Mucosa of rectum (tissue), 2 donors: ENCODE measurements around the gene SCMH1.

ENCODE experiments used
- H3K27ac ChIP-seq, 2 donors: one replicate each; pipeline ENCODE4 v1.7.0; 2013; ENCODE audit warnings: inconsistent platforms in 2 of 2, low read depth in 2 of 2, low read length in 2 of 2
- H3K27me3 ChIP-seq, 2 donors: one replicate each; pipeline ENCODE4 v1.7.0; 2013; ENCODE audit warnings: low read length in 2 of 2; ENCODE audit not compliant: control insufficient read depth in 2 of 2, insufficient read depth in 2 of 2
- H3K36me3 ChIP-seq, 2 donors: one replicate each; pipeline ENCODE4 v1.7.0; 2013; ENCODE audit warnings: low read length in 2 of 2; ENCODE audit not compliant: control insufficient read depth in 2 of 2, insufficient read depth in 2 of 2
- H3K4me1 ChIP-seq, 2 donors: one replicate each; pipeline ENCODE4 v1.7.0; 2013; ENCODE audit warnings: low read length in 2 of 2, mild to moderate bottlenecking in 1 of 2; ENCODE audit not compliant: control insufficient read depth in 2 of 2, insufficient read depth in 2 of 2
- H3K4me3 ChIP-seq, 2 donors: one replicate each; pipeline ENCODE4 v1.7.0; 2013; ENCODE audit warnings: low read length in 2 of 2
- H3K9ac ChIP-seq, 2 donors: one replicate each; pipeline ENCODE4 v1.7.0; 2013; ENCODE audit warnings: low read length in 2 of 2, low read depth in 1 of 2, mild to moderate bottlenecking in 1 of 2
- H3K9me3 ChIP-seq, 2 donors: one replicate each; pipeline ENCODE4 v1.7.0; 2013; ENCODE audit warnings: low read length in 2 of 2; ENCODE audit not compliant: control insufficient read depth in 2 of 2
- donor health status: healthy.
- donor health status: Normal muscosa, but diverticular disease.

Gene SCMH1

GRCh38 chr1:41108696-41109275 lies 133.3 kb downstream of the SCMH1 start:
- Histone ChIP-seq H3K4me1 (peaks cover 0 to 12% of the 10 kb centered on the region in 2 donors), H3K36me3 (peaks cover 5% of the 10 kb centered on the region in 2 donors), H3K4me3 (no peak overlapping the region), H3K9me3 (no peaks in the 10 kb centered on the region), H3K27me3 (no peaks in the 10 kb centered on the region), H3K27ac (peak overlapping the region; percentile 52 to 59), H3K9ac (no peak overlapping the region)

GRCh38 chr1:41103766-41104165 lies 138.3 kb downstream of the SCMH1 start:
- Histone ChIP-seq H3K4me1 (peaks cover 6 to 14% of the 10 kb centered on the region in 2 donors), H3K9ac (no peak overlapping the region), H3K36me3 (no peaks in the 10 kb centered on the region), H3K9me3 (no peaks in the 10 kb centered on the region), H3K27me3 (no peaks in the 10 kb centered on the region), H3K4me3 (no peak overlapping the region), H3K27ac (no peak overlapping the region)

- Histone ChIP-seq H3K36me3 (no peaks in the 10 kb centered on the region), H3K9me3 (no peaks in the 10 kb centered on the region), H3K27ac (peak overlapping the region in 1 of 2 donors; percentile 9), H3K4me3 (no peak overlapping the region), H3K4me1 (peaks cover 6 to 14% of the 10 kb centered on the region in 2 donors), H3K27me3 (no peaks in the 10 kb centered on the region), H3K9ac (no peak overlapping the region)
These were observed 139.5 kb downstream of the SCMH1 start for GRCh38 chr1:41102653-41103052.

GRCh38 chr1:41101950-41102607 lies 140.0 kb downstream of the SCMH1 start:
- Histone ChIP-seq H3K9ac (no peak overlapping the region), H3K27me3 (no peaks in the 10 kb centered on the region), H3K9me3 (no peaks in the 10 kb centered on the region), H3K27ac (peak overlapping the region in 1 of 2 donors; percentile 17), H3K4me1 (peaks cover 6 to 14% of the 10 kb centered on the region in 2 donors), H3K36me3 (no peaks in the 10 kb centered on the region), H3K4me3 (no peak overlapping the region)

- no peaks in the 10 kb centered on the region for H3K36me3 ChIP-seq
- H3K9me3 ChIP-seq: no peaks in the 10 kb centered on the region
- H3K4me3 ChIP-seq: no peak overlapping the region
- H3K9ac ChIP-seq: no peak overlapping the region
- H3K27ac ChIP-seq: no peak overlapping the region
- no peaks in the 10 kb centered on the region for H3K27me3 ChIP-seq
- peaks cover 6 to 14% of the 10 kb centered on the region in 2 donors for H3K4me1 ChIP-seq
These were observed 141.0 kb downstream of the SCMH1 start for GRCh38 chr1:41101076-41101475.

- H3K9me3 ChIP-seq: no peaks in the 10 kb centered on the region
- H3K27me3 ChIP-seq: no peaks in the 10 kb centered on the region
- no peaks in the 10 kb centered on the region for H3K36me3 ChIP-seq
- no peak overlapping the region for H3K4me3 ChIP-seq
- H3K9ac ChIP-seq: no peak overlapping the region
- no peak overlapping the region for H3K27ac ChIP-seq
- H3K4me1 ChIP-seq: peaks cover 6 to 14% of the 10 kb centered on the region in 2 donors
These were observed 141.9 kb downstream of the SCMH1 start for GRCh38 chr1:41100170-41100569.

GRCh38 chr1:41098730-41099460 lies 143.2 kb downstream of the SCMH1 start:
- H3K4me1 ChIP-seq: peaks cover 6 to 10% of the 10 kb centered on the region in 2 donors

GRCh38 chr1:41097105-41097504 lies 145.0 kb downstream of the SCMH1 start:
- Histone ChIP-seq H3K9ac (no peak overlapping the region), H3K36me3 (no peaks in the 10 kb centered on the region), H3K27ac (no peak overlapping the region), H3K9me3 (no peaks in the 10 kb centered on the region), H3K27me3 (no peaks in the 10 kb centered on the region), H3K4me1 (peaks cover 3 to 6% of the 10 kb centered on the region in 2 donors), H3K4me3 (no peak overlapping the region)

More at GRCh38 chr1:41098730-41099460, 143.2 kb downstream of the SCMH1 start:
- no peaks in the 10 kb centered on the region for H3K9me3 ChIP-seq
- no peak overlapping the region for H3K27ac ChIP-seq
- no peak overlapping the region for H3K9ac ChIP-seq
- H3K27me3 ChIP-seq: no peaks in the 10 kb centered on the region
- no peak overlapping the region for H3K4me3 ChIP-seq
- H3K36me3 ChIP-seq: no peaks in the 10 kb centered on the region

- no peak overlapping the region for H3K4me3 ChIP-seq
- H3K4me1 ChIP-seq: no peaks in the 10 kb centered on the region
- H3K9ac ChIP-seq: no peak overlapping the region
These were observed 148.3 kb downstream of the SCMH1 start for GRCh38 chr1:41093826-41094225.

GRCh38 chr1:41086921-41087320 lies 155.2 kb downstream of the SCMH1 start:
- Histone ChIP-seq H3K9me3 (no peaks in the 10 kb centered on the region), H3K9ac (no peak overlapping the region), H3K27me3 (no peaks in the 10 kb centered on the region), H3K4me3 (no peak overlapping the region), H3K36me3 (no peaks in the 10 kb centered on the region), H3K4me1 (no peaks in the 10 kb centered on the region), H3K27ac (no peak overlapping the region)

More at GRCh38 chr1:41093826-41094225, 148.3 kb downstream of the SCMH1 start:
- Histone ChIP-seq H3K9me3 (no peaks in the 10 kb centered on the region), H3K27ac (no peak overlapping the region), H3K27me3 (no peaks in the 10 kb centered on the region), H3K36me3 (no peaks in the 10 kb centered on the region)
